Raji (cell line): ENCODE data around the gene AHDC1.

Source experiments
- POLR2A ChIP-seq: IDR thresholded peaks from 2 replicates; pipeline ENCODE4 v1.6.1; 2011; ENCODE audit warnings: low read depth, low read length, control low read depth; ENCODE audit not compliant: insufficient read depth

Gene AHDC1

GRCh38 chr1:27521861-27522431 is 82.0 kb downstream of the AHDC1 start:
- TF ChIP-seq POLR2A, result no peak

GRCh38 chr1:27521336-27521831 is 82.6 kb downstream of the AHDC1 start:
- no peak for TF ChIP-seq POLR2A

GRCh38 chr1:27520651-27521050 is 83.3 kb downstream of the AHDC1 start:
- no peak for TF ChIP-seq POLR2A

- no peak for TF ChIP-seq POLR2A
These were observed 84.3 kb downstream of the AHDC1 start for GRCh38 chr1:27519331-27520258.

GRCh38 chr1:27518808-27519207 is 85.1 kb downstream of the AHDC1 start:
- TF ChIP-seq POLR2A, result no peak

- TF ChIP-seq POLR2A, result no peak
These were observed 85.8 kb downstream of the AHDC1 start for GRCh38 chr1:27517907-27518718.

GRCh38 chr1:27517301-27517700 is 86.6 kb downstream of the AHDC1 start:
- TF ChIP-seq POLR2A, result no peak

- no peak for TF ChIP-seq POLR2A
These were observed 88.3 kb downstream of the AHDC1 start for GRCh38 chr1:27515626-27516025.

- TF ChIP-seq POLR2A, result no peak
These were observed 90.0 kb downstream of the AHDC1 start for GRCh38 chr1:27513958-27514357.

- no peak for TF ChIP-seq POLR2A
These were observed 90.4 kb downstream of the AHDC1 start for GRCh38 chr1:27513528-27513927.

- no peak for TF ChIP-seq POLR2A
These were observed 94.5 kb downstream of the AHDC1 start for GRCh38 chr1:27509127-27510080.

GRCh38 chr1:27507960-27508665 is 95.8 kb downstream of the AHDC1 start:
- TF ChIP-seq POLR2A, result no peak

GRCh38 chr1:27506703-27507102 is 97.2 kb downstream of the AHDC1 start:
- no peak for TF ChIP-seq POLR2A

GRCh38 chr1:27505420-27505680 is 98.6 kb downstream of the AHDC1 start:
- no peak for TF ChIP-seq POLR2A

- TF ChIP-seq POLR2A, result no peak
These were observed 99.1 kb downstream of the AHDC1 start for GRCh38 chr1:27504588-27505419.
